Mammary epithelial cell (primary cell): ENCODE results near the gene NHLRC4.
"Not testable (repeated sequence)": the region's sequence is repeated elsewhere in the genome, so short reads cannot be mapped to it uniquely, and the experiment has no call there.

ENCODE experiments used
- CTCF ChIP-seq, 2 donors: IDR thresholded peaks in 1 of 2; conservative IDR thresholded peaks in 1 of 2; 2 replicates each; pipeline ENCODE4 v1.5.1; 2011 to 2012; ENCODE audit warnings: inconsistent platforms in 2 of 2, low read length in 2 of 2, mild to moderate bottlenecking in 2 of 2, control low read depth in 1 of 2, low read depth in 1 of 2; ENCODE audit not compliant: insufficient read depth in 1 of 2; ENCODE audit errors: extremely low read depth in 1 of 2
- EZH2 ChIP-seq: IDR thresholded peaks from 2 replicates; pipeline ENCODE4 v1.6.1; 2012; ENCODE audit warnings: low read length, inconsistent platforms, borderline replicate concordance

- not testable (repeated sequence) for TF ChIP-seq EZH2; CTCF (conservative IDR thresholded peaks at IDR 0.05 in 1 of 2, IDR thresholded peaks at IDR 0.05 in 1 of 2; ENCODE audit: extremely low read depth in 1 of 2, insufficient read depth in 1 of 2, low read depth in 1 of 2, low read length in 2 of 2)
Measured at GRCh38 chr16:597655-598054, 30.9 kb downstream of the NHLRC4 start.
